ENCODE data around the gene NIPAL1. TPM values are rescaled to one million over a fixed set of nuclear protein-coding genes. Genes with fewer than 3 reads are reported as not detected.
A peak's percentile ranks its signal among the peaks of the same experiment; 100 is the strongest.

The NIPAL1 gene
- total and polyA plus RNA-seq, 2 experiments from 2014 or later = 6.1 to 14.0 TPM

- H4K20me1 ChIP-seq (ENCODE audit: insufficient read depth, poor library complexity, severe bottlenecking) = no peaks in the 10 kb centered on the region
- DNase-seq (ENCODE audit: low spot score) = peak; percentile 18
- no peaks in the 10 kb centered on the region for H3K27me3 ChIP-seq
- no peaks in the 10 kb centered on the region for H3K79me2 ChIP-seq
- H2AFZ ChIP-seq = peak overlapping the region; percentile 5
- peak overlapping the region; percentile 56 for H3K4me2 ChIP-seq
- H3K4me1 ChIP-seq (ENCODE audit: insufficient read depth) = peaks cover 13% of the 10 kb centered on the region
- H3K27ac ChIP-seq = peak overlapping the region; percentile 46
- no peaks in the 10 kb centered on the region for H3K9me3 ChIP-seq (ENCODE audit: low read depth)
- TF ChIP-seq EZH2phosphoT487 (IDR thresholded peaks at IDR 0.05; ENCODE audit: low read depth, severe bottlenecking, unreplicated experiment) (no peak), CTCF (IDR thresholded peaks at IDR 0.05; ENCODE audit: poor library complexity) (no peak), EZH2 (IDR thresholded peaks at IDR 0.05; ENCODE audit: borderline replicate concordance) (no peak)
- 30% methylated on average over 3 of the region's 3 CpGs for WGBS (ENCODE audit: low lambda C conversion rate, missing lambda C conversion rate)
- H3K4me3 ChIP-seq = no peak overlapping the region
- H3K9me2 ChIP-seq (replicated peaks; ENCODE audit: insufficient read depth) = no peaks in the 10 kb centered on the region
- no peaks in the 10 kb centered on the region for H3K36me3 ChIP-seq (replicated peaks; ENCODE audit: insufficient read depth, low read depth)
Measured at GRCh38 chr4:48042979-48043461, 26.4 kb downstream of the NIPAL1 start.

- no peaks in the 10 kb centered on the region for H3K36me3 ChIP-seq (replicated peaks; ENCODE audit: insufficient read depth, low read depth)
- H2AFZ ChIP-seq = no peak overlapping the region
- H3K4me1 ChIP-seq (ENCODE audit: insufficient read depth) = peaks cover 13% of the 10 kb centered on the region
- DNase-seq (ENCODE audit: low spot score) = no peak
- H3K79me2 ChIP-seq = no peaks in the 10 kb centered on the region
- peak overlapping the region; percentile 46 for H3K27ac ChIP-seq
- no peak overlapping the region for H3K4me3 ChIP-seq
- WGBS (ENCODE audit: low lambda C conversion rate, missing lambda C conversion rate) = 35% methylated on average over 2 of the region's 2 CpGs
- H3K27me3 ChIP-seq = no peaks in the 10 kb centered on the region
- TF ChIP-seq EZH2phosphoT487 (IDR thresholded peaks at IDR 0.05; ENCODE audit: low read depth, severe bottlenecking, unreplicated experiment) (no peak), CTCF (IDR thresholded peaks at IDR 0.05; ENCODE audit: poor library complexity) (no peak), EZH2 (IDR thresholded peaks at IDR 0.05; ENCODE audit: borderline replicate concordance) (no peak)
- H3K4me2 ChIP-seq = peak overlapping the region; percentile 56
- no peaks in the 10 kb centered on the region for H3K9me3 ChIP-seq (ENCODE audit: low read depth)
- no peaks in the 10 kb centered on the region for H4K20me1 ChIP-seq (ENCODE audit: insufficient read depth, poor library complexity, severe bottlenecking)
- H3K9me2 ChIP-seq (replicated peaks; ENCODE audit: insufficient read depth) = no peaks in the 10 kb centered on the region
Measured at GRCh38 chr4:48043504-48043903, 26.9 kb downstream of the NIPAL1 start.

GRCh38 chr4:48044298-48044697 is 27.7 kb downstream of the NIPAL1 start:
- WGBS (ENCODE audit: low lambda C conversion rate, missing lambda C conversion rate) = 98% methylated on average over 2 of the region's 2 CpGs
- H3K9me2 ChIP-seq (replicated peaks; ENCODE audit: insufficient read depth) = no peaks in the 10 kb centered on the region
- no peaks in the 10 kb centered on the region for H3K27me3 ChIP-seq
- DNase-seq (ENCODE audit: low spot score) = no peak
- no peaks in the 10 kb centered on the region for H3K9me3 ChIP-seq (ENCODE audit: low read depth)
- TF ChIP-seq EZH2 (IDR thresholded peaks at IDR 0.05; ENCODE audit: borderline replicate concordance) (no peak), EZH2phosphoT487 (IDR thresholded peaks at IDR 0.05; ENCODE audit: low read depth, severe bottlenecking, unreplicated experiment) (no peak), CTCF (IDR thresholded peaks at IDR 0.05; ENCODE audit: poor library complexity) (no peak)
- no peak overlapping the region for H3K4me3 ChIP-seq
- H3K4me1 ChIP-seq (ENCODE audit: insufficient read depth) = peaks cover 13% of the 10 kb centered on the region
- H3K79me2 ChIP-seq = no peaks in the 10 kb centered on the region
- no peaks in the 10 kb centered on the region for H3K36me3 ChIP-seq (replicated peaks; ENCODE audit: insufficient read depth, low read depth)
- H3K27ac ChIP-seq = no peak overlapping the region
- H3K4me2 ChIP-seq = no peak overlapping the region
- H2AFZ ChIP-seq = no peak overlapping the region
- no peaks in the 10 kb centered on the region for H4K20me1 ChIP-seq (ENCODE audit: insufficient read depth, poor library complexity, severe bottlenecking)

Measured in hepatocyte (in vitro differentiated cells).